Activated CD8-positive, alpha-beta memory T cell treated with anti-CD3 and anti-CD28 coated beads, Interleukin-2, amount 50 U/mL, for 4 hours (primary cell): ENCODE measurements around the gene NOX3.
"Not testable (repeated sequence)": the region's sequence is repeated elsewhere in the genome, so short reads cannot be mapped to it uniquely, and the experiment has no call there.

Experiments
- DNase-seq: peaks from one replicate; pipeline ENCODE4 v3.0.0-alpha.2; 2020

The NOX3 gene

GRCh38 chr6:155455766-155456165, at the start of gene NOX3:
Gene NOX3, minus strand, starts transcription at chr6:155455839. Its CDS starts 39 bp downstream, at chr6:155455800.
- DNase-seq: no peak

GRCh38 chr6:155504848-155505607, 49.4 kb upstream of the NOX3 start:
- DNase-seq: no peak

GRCh38 chr6:155502393-155502792, 46.8 kb upstream of the NOX3 start:
- DNase-seq: no peak

GRCh38 chr6:155499574-155499973, 43.9 kb upstream of the NOX3 start:
- no peak for DNase-seq

- no peak for DNase-seq
These were observed 42.7 kb upstream of the NOX3 start for GRCh38 chr6:155498370-155498769.

- no peak for DNase-seq
These were observed 41.6 kb upstream of the NOX3 start for GRCh38 chr6:155497273-155497672.

- no peak for DNase-seq
These were observed 39.6 kb upstream of the NOX3 start for GRCh38 chr6:155495011-155495768.

- DNase-seq: no peak
These were observed 38.1 kb upstream of the NOX3 start for GRCh38 chr6:155493694-155494143.

GRCh38 chr6:155493026-155493693, 37.5 kb upstream of the NOX3 start:
- DNase-seq: no peak

GRCh38 chr6:155492061-155492735, 36.6 kb upstream of the NOX3 start:
- DNase-seq: no peak

- DNase-seq: no peak
These were observed 35.8 kb upstream of the NOX3 start for GRCh38 chr6:155491421-155491820.

- not testable (repeated sequence) for DNase-seq
These were observed 32.6 kb upstream of the NOX3 start for GRCh38 chr6:155488197-155488596.

- no peak for DNase-seq
These were observed 31.9 kb upstream of the NOX3 start for GRCh38 chr6:155487371-155488130.

- no peak for DNase-seq
These were observed 31.2 kb upstream of the NOX3 start for GRCh38 chr6:155486721-155487294.

GRCh38 chr6:155485756-155486155, 30.1 kb upstream of the NOX3 start:
- no peak for DNase-seq

- no peak for DNase-seq
These were observed 28.2 kb upstream of the NOX3 start for GRCh38 chr6:155483858-155484257.

- DNase-seq: no peak
These were observed 25.6 kb upstream of the NOX3 start for GRCh38 chr6:155481215-155481614.

- no peak for DNase-seq
These were observed 18.1 kb upstream of the NOX3 start for GRCh38 chr6:155473741-155474140.

- no peak for DNase-seq
These were observed 17.2 kb upstream of the NOX3 start for GRCh38 chr6:155472886-155473285.

GRCh38 chr6:155470979-155471616, 15.5 kb upstream of the NOX3 start:
- not testable (repeated sequence) for DNase-seq

GRCh38 chr6:155468543-155468942, 12.9 kb upstream of the NOX3 start:
- DNase-seq: not testable (repeated sequence)
